Measurements from ENCODE around the gene CX3CL1. TPM values are rescaled to one million over a fixed set of nuclear protein-coding genes. Genes with fewer than 3 reads are reported as not detected.

Gene CX3CL1
- total and polyA plus RNA-seq, 2 of the 4 experiments (the other 2 are of a cell fraction): 0.18 to 0.77 TPM

- H4K8ac ChIP-seq (ENCODE audit: low read depth in 2 of 2, low read length in 2 of 2): no peak overlapping the region
- peaks cover 9% of the 10 kb centered on the region for H3K9me3 ChIP-seq (ENCODE audit: control insufficient read depth, insufficient read depth, low read length)
- no TSS peak for BruUV-seq (replicated peaks)
- H3K27ac ChIP-seq (ENCODE audit: insufficient read depth, low read length): no peak overlapping the region
- H3K56ac ChIP-seq (ENCODE audit: extremely low read depth, insufficient read depth, low read length): no peak overlapping the region
- H3K4me1 ChIP-seq (ENCODE audit: control insufficient read depth, insufficient read depth, low read length): no peaks in the 10 kb centered on the region
- H2AFZ ChIP-seq (replicated peaks; ENCODE audit: low read length, poor library complexity): no peak overlapping the region
- no peak for DNase-seq
- H2BK20ac ChIP-seq (ENCODE audit: low read depth, low read length): no peak overlapping the region
- H3K4me2 ChIP-seq (ENCODE audit: low read depth, low read length): no peak overlapping the region
- H3K9me1 ChIP-seq (ENCODE audit: insufficient read depth, low read length): no peaks in the 10 kb centered on the region
- intact Hi-C loops (cut with micrococcal nuclease) (loop anchor here (5.0 kb wide), 1 partner anchor 42 kb away; the partner anchor contains the start of gene CX3CL1), dilution Hi-C loops (cut with HindIII; ENCODE audit: low sequenced_read_pairs, unreplicated experiment) (no loop called here), in situ Hi-C loops (cut with MboI; ENCODE audit: low sequenced_read_pairs) (no loop called here)
- TF ChIP-seq SMC3 (IDR thresholded peaks at IDR 0.05; ENCODE audit: low read depth, low read length) (no peak), BHLHE40 (IDR thresholded peaks at IDR 0.05; ENCODE audit: low read depth, low read length) (no peak), MAZ (IDR thresholded peaks at IDR 0.05; ENCODE audit: borderline replicate concordance, low read depth, low read length) (no peak), MAFK (IDR thresholded peaks at IDR 0.05; ENCODE audit: low read depth, low read length) (no peak), USF2 (IDR thresholded peaks at IDR 0.05; ENCODE audit: low read depth, low read length) (no peak), MXI1 (IDR thresholded peaks at IDR 0.05; ENCODE audit: borderline replicate concordance, low read depth, low read length) (no peak), FOS (IDR thresholded peaks at IDR 0.05; ENCODE audit: low read depth, low read length) (no peak), NFE2L2 (IDR thresholded peaks at IDR 0.05; ENCODE audit: low read depth, low read length) (no peak), CHD1 (IDR thresholded peaks at IDR 0.05; ENCODE audit: low read depth, low read length) (no peak)
- no peak overlapping the region for H4K5ac ChIP-seq (ENCODE audit: low read depth, low read length)
- no peak for ATAC-seq (ENCODE audit: low read depth)
- H2AK9ac ChIP-seq (replicated peaks; ENCODE audit: low read depth, low read length, poor library complexity): no peak overlapping the region
- peaks cover 25% of the 10 kb centered on the region for H3K27me3 ChIP-seq (ENCODE audit: control insufficient read depth, insufficient read depth, low read length)
- no peaks in the 10 kb centered on the region for H4K20me1 ChIP-seq (ENCODE audit: insufficient read depth, low read length)
- no peak overlapping the region for H3K9ac ChIP-seq (ENCODE audit: low read depth, low read length)
- no peak overlapping the region for H3K14ac ChIP-seq (replicated peaks; ENCODE audit: low read depth, low read length)
- ChIA-PET CTCF (no interaction called here), POLR2A (ENCODE audit: unreplicated experiment) (no interaction called here)
- H2BK15ac ChIP-seq (ENCODE audit: low read depth, low read length): no peak overlapping the region
- WGBS, 2 experiments (ENCODE audit: extremely low coverage in 2 of 2, insufficient read length in 1 of 2): no CpG with 5 or more reads among the region's 8 CpGs
- H4K91ac ChIP-seq (ENCODE audit: insufficient read depth, low read depth, low read length): no peak overlapping the region
- H3K18ac ChIP-seq (ENCODE audit: low read depth, low read length): no peak overlapping the region
- no peak overlapping the region for H3K23ac ChIP-seq (ENCODE audit: low read depth, low read length)
- H3K79me1 ChIP-seq (ENCODE audit: low read depth in 1 of 2, low read length in 2 of 2): no peaks in the 10 kb centered on the region
- no peak overlapping the region for H2BK5ac ChIP-seq (ENCODE audit: low read depth, low read length, poor library complexity, severe bottlenecking)
- no peak overlapping the region for H2BK120ac ChIP-seq (ENCODE audit: low read depth, low read length)
- H3K36me3 ChIP-seq (ENCODE audit: control insufficient read depth, insufficient read depth, low read length): no peaks in the 10 kb centered on the region
- no peak overlapping the region for H3K4ac ChIP-seq (ENCODE audit: low read depth, low read length)
- H3K4me3 ChIP-seq (ENCODE audit: insufficient read depth, low read depth, low read length): no peak overlapping the region
- H2AK5ac ChIP-seq (ENCODE audit: low read depth, low read length): no peak overlapping the region
Measured at GRCh38 chr16:57329718-57330327, 42.5 kb upstream of the CX3CL1 start.
